IMR-90 (cell line): ENCODE measurements around the gene RUFY1. TPM values are rescaled to one million over a fixed set of nuclear protein-coding genes. Genes with fewer than 3 reads are reported as not detected.

Experiments
- ATAC-seq: fragments of 200-7000 bp; cut with Tn5 transposase; 2 replicates; pipeline ENCODE4 v1.9.1; 2020; ENCODE audit warnings: low read depth, mild to moderate bottlenecking, moderate library complexity
- BruUV-seq: library from RNA; stranded (reverse); fragments of 400-500 nt; replicated peaks from 2 replicates; lab custom pipeline; 2021; lab: Mats Ljungman, UMichigan
- CTCF ChIA-PET: fragments of 300-600 bp; formaldehyde crosslinking; extraction: SDS; loops from one replicate; lab custom pipeline; 2021; ENCODE audit warnings: antibody characterized with exemption; lab: Yijun Ruan, JAX
- POLR2A ChIA-PET: fragments of 300-600 bp; sonication (Branson Sonifier 250); formaldehyde crosslinking; loops from one replicate; lab custom pipeline; 2022; ENCODE audit warnings: antibody characterized with exemption; ENCODE audit not compliant: unreplicated experiment; lab: Charles Lee
- DNase-seq: peaks from one replicate; pipeline ENCODE4 v3.0.0; 2013
- H2AFZ ChIP-seq: replicated peaks from 2 replicates; pipeline ENCODE3; 2013; ENCODE audit warnings: low read length, mild to moderate bottlenecking; ENCODE audit not compliant: poor library complexity
- H2AK5ac ChIP-seq: 2 replicates; pipeline ENCODE4 v1.6.1; 2013; ENCODE audit warnings: low read depth, low read length, inconsistent platforms
- H2AK9ac ChIP-seq: replicated peaks from 2 replicates; pipeline ENCODE3; 2013; ENCODE audit warnings: mild to moderate bottlenecking, low read depth, low read length, moderate library complexity; ENCODE audit not compliant: poor library complexity
- H2BK120ac ChIP-seq: 2 replicates; pipeline ENCODE4 v1.6.1; 2013; ENCODE audit warnings: low read depth, low read length, inconsistent platforms
- H2BK15ac ChIP-seq: 3 replicates; pipeline ENCODE4 v1.6.1; 2013; ENCODE audit warnings: low read depth, low read length, inconsistent platforms
- H2BK20ac ChIP-seq: 2 replicates; pipeline ENCODE4 v1.6.1; 2013; ENCODE audit warnings: low read depth, mild to moderate bottlenecking, inconsistent platforms, low read length, moderate library complexity
- H2BK5ac ChIP-seq: 2 replicates; pipeline ENCODE4 v1.6.1; 2013; ENCODE audit warnings: mild to moderate bottlenecking, low read depth, low read length, inconsistent platforms; ENCODE audit not compliant: poor library complexity, severe bottlenecking
- H3K14ac ChIP-seq: replicated peaks from 2 replicates; pipeline ENCODE4 v1.6.1; 2013; ENCODE audit warnings: low read depth, low read length, inconsistent platforms
- H3K18ac ChIP-seq: 2 replicates; pipeline ENCODE4 v1.6.1; 2013; ENCODE audit warnings: low read depth, low read length, control low read depth
- H3K23ac ChIP-seq: 2 replicates; pipeline ENCODE4 v1.6.1; 2013; ENCODE audit warnings: low read depth, low read length, inconsistent platforms
- H3K27ac ChIP-seq: 2 replicates; pipeline ENCODE4 v1.5.1; 2013; ENCODE audit warnings: mild to moderate bottlenecking, control low read depth, low read length; ENCODE audit not compliant: insufficient read depth
- H3K27me3 ChIP-seq: 2 replicates; pipeline ENCODE4 v1.6.1; 2013; ENCODE audit warnings: low read length; ENCODE audit not compliant: control insufficient read depth, insufficient read depth
- H3K36me3 ChIP-seq: 2 replicates; pipeline ENCODE4 v1.6.1; 2013; ENCODE audit warnings: low read length, mixed read lengths; ENCODE audit not compliant: control insufficient read depth, insufficient read depth
- H3K4ac ChIP-seq: 2 replicates; pipeline ENCODE4 v1.6.1; 2013; ENCODE audit warnings: low read depth, low read length, inconsistent platforms
- H3K4me1 ChIP-seq: 2 replicates; pipeline ENCODE4 v1.6.1; 2013; ENCODE audit warnings: low read length, mixed read lengths; ENCODE audit not compliant: control insufficient read depth, insufficient read depth
- H3K4me2 ChIP-seq: 2 replicates; pipeline ENCODE4 v1.6.1; 2013; ENCODE audit warnings: low read depth, mild to moderate bottlenecking, control low read depth, low read length, moderate library complexity
- H3K4me3 ChIP-seq: 2 replicates; pipeline ENCODE4 v1.5.1; 2013; ENCODE audit warnings: low read depth, mild to moderate bottlenecking, control low read depth, low read length, moderate library complexity; ENCODE audit not compliant: insufficient read depth
- H3K56ac ChIP-seq: 2 replicates; pipeline ENCODE4 v1.6.1; 2013; ENCODE audit warnings: low read length, inconsistent platforms; ENCODE audit not compliant: insufficient read depth; ENCODE audit errors: extremely low read depth
- H3K79me1 ChIP-seq, 2 experiments: 2 replicates each; pipeline ENCODE4 v1.6.1; 2013; ENCODE audit warnings: low read length in 2 of 2, inconsistent platforms in 1 of 2, low read depth in 1 of 2
- H3K9ac ChIP-seq: 2 replicates; pipeline ENCODE4 v1.6.1; 2013; ENCODE audit warnings: low read depth, low read length, control low read depth
- H3K9me1 ChIP-seq: 2 replicates; pipeline ENCODE4 v1.6.1; 2013; ENCODE audit warnings: low read length, inconsistent platforms; ENCODE audit not compliant: insufficient read depth
- H3K9me3 ChIP-seq: 2 replicates; pipeline ENCODE4 v1.6.1; 2013; ENCODE audit warnings: low read length; ENCODE audit not compliant: control insufficient read depth, insufficient read depth
- H4K20me1 ChIP-seq: 2 replicates; pipeline ENCODE4 v1.6.1; 2013; ENCODE audit warnings: low read length, inconsistent platforms; ENCODE audit not compliant: insufficient read depth
- H4K5ac ChIP-seq: 2 replicates; pipeline ENCODE4 v1.6.1; 2013; ENCODE audit warnings: mild to moderate bottlenecking, low read depth, low read length, control low read depth
- H4K8ac ChIP-seq, 2 experiments: 2 replicates each; pipeline ENCODE4 v1.6.1; 2013; ENCODE audit warnings: low read depth in 2 of 2, low read length in 2 of 2, control low read depth in 1 of 2, inconsistent platforms in 1 of 2
- H4K91ac ChIP-seq: 2 replicates; pipeline ENCODE4 v1.6.1; 2013; ENCODE audit warnings: low read depth, low read length, inconsistent platforms; ENCODE audit not compliant: insufficient read depth
- BHLHE40 ChIP-seq: fragments of 150-350 bp; IDR thresholded peaks from 2 replicates; pipeline ENCODE4 v1.6.1; 2016; ENCODE audit warnings: mild to moderate bottlenecking, low read depth, low read length
- CHD1 ChIP-seq: IDR thresholded peaks from 2 replicates; pipeline ENCODE4 v1.6.1; 2012; ENCODE audit warnings: low read depth, low read length, improper control_type of control experiment
- CTCF ChIP-seq: conservative IDR thresholded peaks from 2 replicates; pipeline ENCODE4 v1.5.1; 2012; ENCODE audit warnings: mild to moderate bottlenecking, low read depth, low read length, improper control_type of control experiment
- ELK1 ChIP-seq: fragments of 150-350 bp; IDR thresholded peaks from 2 replicates; pipeline ENCODE4 v1.6.1; 2016; ENCODE audit warnings: low read depth, mild to moderate bottlenecking, low read length, moderate library complexity, borderline replicate concordance
- FOS ChIP-seq: fragments of 150-350 bp; IDR thresholded peaks from 2 replicates; pipeline ENCODE4 v1.6.1; 2016; ENCODE audit warnings: low read depth, low read length
- MAFK ChIP-seq: IDR thresholded peaks from 2 replicates; pipeline ENCODE4 v1.6.1; 2012; ENCODE audit warnings: low read depth, low read length, improper control_type of control experiment
- MAZ ChIP-seq: IDR thresholded peaks from 2 replicates; pipeline ENCODE4 v1.6.1; 2012; ENCODE audit warnings: low read depth, mild to moderate bottlenecking, low read length, improper control_type of control experiment, moderate library complexity, borderline replicate concordance
- MXI1 ChIP-seq: IDR thresholded peaks from 2 replicates; pipeline ENCODE4 v1.6.1; 2012; ENCODE audit warnings: low read depth, mild to moderate bottlenecking, low read length, moderate library complexity, borderline replicate concordance
- NFE2L2 ChIP-seq: fragments of 150-350 bp; IDR thresholded peaks from 2 replicates; pipeline ENCODE4 v1.6.1; 2016; ENCODE audit warnings: low read depth, mild to moderate bottlenecking, low read length
- POLR2A ChIP-seq: IDR thresholded peaks from 2 replicates; pipeline ENCODE4 v1.6.1; 2012; ENCODE audit warnings: mild to moderate bottlenecking, low read depth, low read length
- RCOR1 ChIP-seq: IDR thresholded peaks from 2 replicates; pipeline ENCODE4 v1.6.1; 2012; ENCODE audit warnings: mild to moderate bottlenecking, low read length, improper control_type of control experiment; ENCODE audit not compliant: insufficient replicate concordance
- RFX5 ChIP-seq: IDR thresholded peaks from 2 replicates; pipeline ENCODE4 v1.8.0; 2012; ENCODE audit warnings: low read depth, mild to moderate bottlenecking, low read length, moderate library complexity
- USF2 ChIP-seq: fragments of 150-350 bp; IDR thresholded peaks from 2 replicates; pipeline ENCODE4 v1.6.1; 2017; ENCODE audit warnings: mild to moderate bottlenecking, antibody characterized with exemption, low read length, low read depth
- WGBS, 2 experiments: methylation state at CpG; one replicate each; pipeline versions ENCODE4 v1.1.5 to v1.1.7; 2013; ENCODE audit warnings: missing lambda C conversion rate in 2 of 2; ENCODE audit not compliant: insufficient read length in 1 of 2; ENCODE audit errors: extremely low coverage in 2 of 2; 5-methylcytosine and 5-hydroxymethylcytosine counted together
- dilution Hi-C: fragments of 300-500 bp; cut with HindIII; formaldehyde crosslinking; loops from one replicate; pipeline ENCODE4 v1.14.3; 2018; ENCODE audit warnings: low sequenced_read_pairs; ENCODE audit not compliant: unreplicated experiment
- in situ Hi-C: fragments of 300-500 bp; cut with MboI; formaldehyde crosslinking; loops from 3 replicates; pipeline ENCODE4 v1.14.3; 2019; ENCODE audit warnings: low sequenced_read_pairs, inconsistent platforms, mixed read lengths
- intact Hi-C: fragments of 100-400 bp; cut with micrococcal nuclease; formaldehyde crosslinking; loops from 2 replicates; pipeline ENCODE4 v1.10.0; 2022
- polyA plus RNA-seq, 3 experiments: library from polyadenylated mRNA; depleted of rRNA; stranded (reverse); fragments of >200 nt; gene quantifications; 2 replicates each; pipeline ENCODE4 v1.2.3, GENCODE V29; 2012; ENCODE audit warnings: low replicate concordance in 1 of 3
- total RNA-seq: library from RNA; depleted of rRNA; stranded (reverse); fragments of >200 nt; gene quantifications from 2 replicates; pipeline ENCODE4 v1.2.3, GENCODE V29; 2012

Gene RUFY1
- total and polyA plus RNA-seq, 2 of the 4 experiments (the other 2 are of a cell fraction): 19.5 to 21.8 TPM

DNA sequence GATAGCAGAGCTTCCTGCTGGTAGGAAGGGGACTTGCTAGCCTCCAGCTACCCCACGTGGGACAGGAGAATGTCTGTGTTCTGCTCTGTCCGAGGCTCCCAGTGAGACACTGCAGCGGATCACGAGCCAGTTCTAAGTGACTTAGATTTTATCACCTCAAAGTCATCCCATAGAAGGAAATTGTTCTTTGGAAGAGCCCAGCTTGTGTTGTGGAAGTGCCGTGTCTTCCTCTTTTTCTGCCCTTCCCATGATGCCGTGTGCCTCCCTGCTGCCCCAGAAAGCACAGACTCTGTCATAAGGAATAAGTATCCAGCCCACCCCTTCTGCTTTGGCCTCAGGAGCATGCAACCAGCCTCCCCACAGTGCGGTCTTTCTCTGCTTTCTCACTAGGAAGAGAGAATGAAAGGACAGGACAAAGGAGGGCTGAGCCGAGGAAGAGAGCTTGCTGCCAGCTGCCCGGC is 35.6 kb downstream of the RUFY1 start:
- no peak overlapping the region for H2AK9ac ChIP-seq
- dilution Hi-C loops (no loop called here), in situ Hi-C loops (no loop called here), intact Hi-C loops (no loop called here)
- H2BK5ac ChIP-seq: no peak overlapping the region
- no TSS peak for BruUV-seq
- H2AFZ ChIP-seq: no peak overlapping the region
- H4K5ac ChIP-seq: no peak overlapping the region
- H3K79me1 ChIP-seq: peaks cover 0 to 7% of the 10 kb centered on the region in 2 experiments; a peak in 1 of 4 replicates
- H3K9ac ChIP-seq: no peak overlapping the region
- H3K18ac ChIP-seq: no peak overlapping the region
- POLR2A ChIA-PET: no interaction called here
- no peak overlapping the region for H3K4me3 ChIP-seq
- H3K14ac ChIP-seq: no peak overlapping the region
- no peak for DNase-seq
- H2BK20ac ChIP-seq: no peak overlapping the region
- no peaks in the 10 kb centered on the region for H3K4me1 ChIP-seq
- H3K4ac ChIP-seq: no peak overlapping the region
- H4K20me1 ChIP-seq: no peaks in the 10 kb centered on the region
- H2BK120ac ChIP-seq: no peak overlapping the region
- CTCF ChIA-PET: interaction anchor here (1.2 kb wide), 1 partner anchor 23 kb away, joined by 3 read pairs; no protein-coding TSS in a partner anchor
- peaks cover 9% of the 10 kb centered on the region for H3K9me1 ChIP-seq
- H3K9me3 ChIP-seq: no peaks in the 10 kb centered on the region
- no peak overlapping the region for H4K8ac ChIP-seq
- no peak for ATAC-seq
- no peak overlapping the region for H3K56ac ChIP-seq
- no peaks in the 10 kb centered on the region for H3K27me3 ChIP-seq
- no peak for TF ChIP-seq CTCF
- no peak for TF ChIP-seq NFE2L2
- TF ChIP-seq MAFK: no peak
- no peak for TF ChIP-seq MAZ
- TF ChIP-seq POLR2A: no peak
- no peak for TF ChIP-seq ELK1
- no peak for TF ChIP-seq FOS
- TF ChIP-seq BHLHE40: no peak
- TF ChIP-seq RFX5: no peak
- no peak for TF ChIP-seq USF2
- TF ChIP-seq RCOR1: no peak
- TF ChIP-seq CHD1: no peak
- no peak for TF ChIP-seq MXI1
- no peak overlapping the region for H3K27ac ChIP-seq
- WGBS, 2 experiments: 40% methylated on average over 1 of the region's 9 CpGs; no CpG with 5 or more reads in 1 of the 2 experiments
- no peak overlapping the region for H3K23ac ChIP-seq
- H2BK15ac ChIP-seq: no peak overlapping the region
- no peak overlapping the region for H3K4me2 ChIP-seq
- peaks cover 44% of the 10 kb centered on the region for H3K36me3 ChIP-seq
- H4K91ac ChIP-seq: no peak overlapping the region
- no peak overlapping the region for H2AK5ac ChIP-seq
